Sciatic nerve (tissue), 2 donors: ENCODE data around the gene PSG4. TPM values are rescaled to one million over a fixed set of nuclear protein-coding genes. Genes with fewer than 3 reads are reported as not detected.
"Not testable (repeated sequence)": the region's sequence is repeated elsewhere in the genome, so short reads cannot be mapped to it uniquely, and the experiment has no call there.

Experiments used
- ATAC-seq: fragments of 200-7000 bp; cut with Tn5 transposase; one replicate; pipeline ENCODE4 v1.9.1; 2020; ENCODE audit warnings: mild to moderate bottlenecking, moderate library complexity
- DNase-seq: peaks from one replicate; pipeline ENCODE4 v3.0.0-alpha.2; 2020; ENCODE audit warnings: low spot score
- intact Hi-C: fragments of 100-400 bp; cut with DNase I; formaldehyde crosslinking; loops from one replicate; pipeline ENCODE4 v1.14.2; 2022
- total RNA-seq: library from RNA; stranded (reverse); fragmentation: NEBNext Ultra II Directional; extraction: Animal tissue kit (Norgen Biotek cat#: 25700); gene quantifications from one replicate; pipeline ENCODE4 v1.2.1, GENCODE V29; 2021
- donor health status: DM: no; HTN: no; CAD: no.
- donor health status: DM: no; HTN: no; CAD: no.

Gene PSG4
- total RNA-seq, 1 donor from 2014 or later = not detected

DNA sequence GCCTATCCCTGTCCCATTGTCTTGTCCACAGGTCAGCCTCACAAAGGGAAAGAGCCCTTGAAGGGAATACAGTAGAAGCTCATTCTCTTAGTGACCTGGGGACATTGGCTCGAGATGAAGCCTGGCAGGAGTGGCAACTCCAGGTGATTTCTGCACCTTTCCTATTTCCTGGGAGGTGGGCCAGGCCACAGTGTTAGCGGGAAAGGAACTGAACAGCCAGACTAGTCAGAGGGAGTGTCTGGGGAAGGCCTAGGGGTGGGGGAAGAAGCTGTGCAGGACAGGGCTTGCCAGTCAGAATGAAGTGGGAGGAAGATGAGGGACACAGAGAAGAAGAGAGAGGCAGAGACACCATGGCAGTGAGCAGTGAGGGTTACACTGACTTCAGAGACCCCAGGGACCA lies 3.5 kb downstream of the PSG4 start:
- ATAC-seq, intact Hi-C loops, DNase-seq: not testable (repeated sequence)

DNA sequence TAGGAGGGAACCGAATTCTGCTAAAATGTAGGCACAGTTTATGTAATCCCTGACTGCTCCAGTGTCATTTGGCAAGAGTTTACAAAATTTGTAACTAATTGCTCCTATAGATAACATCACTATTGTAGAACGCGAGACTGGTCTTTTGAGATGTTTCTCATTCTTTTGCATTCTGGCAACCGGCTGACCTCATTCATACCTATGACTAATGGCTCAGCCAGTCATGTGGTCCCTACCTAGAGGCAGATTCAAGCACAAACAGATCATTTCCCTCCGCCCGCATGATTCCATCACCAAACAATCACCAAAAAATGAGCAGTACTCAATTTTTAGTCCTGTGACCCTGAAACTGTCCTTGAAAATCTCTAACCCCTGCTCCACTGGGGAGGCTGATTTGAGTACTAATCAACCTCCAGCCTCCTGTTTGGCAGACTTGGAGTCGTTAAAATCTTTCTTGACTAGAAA lies 4.1 kb downstream of the PSG4 start:
- DNase-seq, ATAC-seq, intact Hi-C loops: not testable (repeated sequence)

DNA sequence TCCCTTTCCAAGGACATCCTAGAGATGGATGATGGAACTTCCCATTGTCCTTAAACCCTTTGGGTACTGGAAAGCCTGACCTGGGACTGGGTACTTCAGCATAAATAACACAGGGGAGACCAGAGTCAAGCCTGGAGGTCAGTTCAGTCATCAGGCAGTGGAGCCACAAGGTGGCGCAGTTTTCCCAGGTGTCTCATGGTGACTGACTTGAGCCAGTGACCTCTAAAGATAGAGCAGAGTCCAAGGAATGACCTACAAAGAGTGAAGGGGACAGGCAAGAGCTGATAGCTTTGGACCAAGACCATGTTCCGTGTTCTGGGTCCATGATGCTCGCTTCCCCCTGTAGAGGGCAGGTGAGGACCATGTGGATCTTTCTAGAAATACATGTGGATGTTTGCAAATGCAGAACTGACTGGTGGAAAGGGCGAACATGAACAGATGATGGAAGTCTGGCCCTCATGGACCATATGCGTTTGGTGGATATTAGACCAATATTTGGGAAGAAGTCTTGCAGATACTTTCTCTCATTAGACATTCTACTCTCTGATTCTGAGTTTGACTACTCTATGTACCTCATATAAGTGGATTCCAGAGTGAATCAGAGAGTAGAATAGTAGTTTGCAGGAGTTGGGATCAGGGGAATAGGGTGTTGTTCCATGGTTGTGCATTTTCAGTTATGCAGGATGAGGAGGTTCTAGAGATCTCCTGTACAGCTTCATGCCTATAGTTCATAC lies 6.6 kb downstream of the PSG4 start:
- ATAC-seq, intact Hi-C loops: not testable (repeated sequence)

DNA sequence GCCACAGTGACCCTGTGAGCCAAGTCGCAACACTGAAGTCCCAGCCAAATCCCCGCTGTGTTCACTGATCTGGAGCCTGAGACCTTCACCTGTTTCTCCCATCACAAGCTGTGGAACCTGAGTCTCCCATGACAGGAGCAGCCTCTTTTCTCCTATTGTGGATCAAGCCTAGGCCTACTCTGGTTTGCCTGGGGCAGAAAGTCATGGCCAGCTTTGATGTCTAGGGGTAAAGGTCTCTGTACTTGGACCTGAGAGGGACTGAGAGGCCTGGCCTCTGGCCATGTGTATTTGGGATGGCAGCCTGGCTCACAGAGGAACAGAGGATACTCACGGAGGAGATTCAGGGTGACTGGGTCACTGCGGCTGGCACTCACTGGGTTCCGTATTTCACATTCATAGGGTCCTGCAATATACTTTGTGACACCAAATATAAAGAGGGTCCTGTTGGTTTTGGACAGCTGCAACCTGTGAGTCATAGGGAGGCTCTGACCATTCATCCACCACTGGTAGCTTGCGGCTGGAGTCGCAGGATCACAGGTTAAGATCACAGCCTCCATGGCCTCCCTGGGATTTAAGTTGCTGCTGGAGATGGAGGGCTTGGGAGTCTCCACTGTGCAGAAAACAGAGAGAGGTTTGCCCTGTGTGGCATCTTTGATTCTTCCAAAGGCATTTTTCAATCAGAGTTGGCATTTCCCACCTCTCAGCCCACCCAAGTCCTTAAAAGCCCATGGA lies 7.6 kb downstream of the PSG4 start:
- DNase-seq, intact Hi-C loops, ATAC-seq: not testable (repeated sequence)

More for the DNA sequence above, 6.6 kb downstream of the PSG4 start:
- not testable (repeated sequence) for DNase-seq

GRCh38 chr19:43194397-43194796 lies 11.0 kb downstream of the PSG4 start:
- intact Hi-C loops, ATAC-seq, DNase-seq: not testable (repeated sequence)

DNA sequence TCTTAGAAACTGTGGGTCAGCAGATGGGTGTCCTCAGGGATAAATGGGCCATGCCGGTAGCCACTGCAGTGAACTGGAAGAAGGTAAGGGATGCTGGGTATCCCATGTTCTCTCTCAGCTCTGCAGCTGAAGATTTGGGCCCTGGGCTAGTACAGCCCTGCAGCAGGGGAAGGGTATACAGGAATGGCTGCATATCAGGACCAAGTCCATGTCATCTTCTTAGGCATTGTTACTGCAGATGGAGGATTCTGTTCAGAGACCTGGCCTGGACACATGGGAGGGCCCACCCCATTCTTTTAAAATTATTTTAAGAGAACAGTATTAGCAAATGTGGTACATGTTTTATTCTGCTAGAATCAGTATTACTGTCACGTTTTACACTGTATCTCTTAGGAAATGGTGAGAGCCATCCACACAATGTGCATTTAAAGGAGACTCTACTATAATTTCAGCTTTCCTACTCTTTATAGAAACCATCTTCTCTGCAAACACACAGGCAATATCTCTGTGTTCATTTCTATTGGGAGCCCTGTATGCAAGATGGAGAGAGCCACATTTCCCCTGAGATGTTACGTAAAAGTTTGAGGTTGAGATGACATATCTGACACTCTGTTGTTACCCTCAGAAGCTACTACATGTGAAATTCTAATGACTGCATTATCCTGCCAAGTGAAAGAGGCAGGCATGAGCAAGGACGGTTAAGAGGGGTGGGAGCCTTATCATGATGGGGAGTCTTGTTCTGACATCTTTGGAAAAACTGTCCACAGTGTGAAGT lies 12.9 kb downstream of the PSG4 start:
- ATAC-seq, intact Hi-C loops, DNase-seq: not testable (repeated sequence)

GRCh38 chr19:43188092-43188491 lies 17.3 kb downstream of the PSG4 start:
- DNase-seq, ATAC-seq, intact Hi-C loops: not testable (repeated sequence)

GRCh38 chr19:43186311-43186935 lies 19.0 kb downstream of the PSG4 start, which contains the start of gene PSG5:
Gene PSG5, minus strand, starts transcription at chr19:43186536. Its CDS starts 131 bp downstream, at chr19:43186405.
- DNase-seq, ATAC-seq, intact Hi-C loops: not testable (repeated sequence)

DNA sequence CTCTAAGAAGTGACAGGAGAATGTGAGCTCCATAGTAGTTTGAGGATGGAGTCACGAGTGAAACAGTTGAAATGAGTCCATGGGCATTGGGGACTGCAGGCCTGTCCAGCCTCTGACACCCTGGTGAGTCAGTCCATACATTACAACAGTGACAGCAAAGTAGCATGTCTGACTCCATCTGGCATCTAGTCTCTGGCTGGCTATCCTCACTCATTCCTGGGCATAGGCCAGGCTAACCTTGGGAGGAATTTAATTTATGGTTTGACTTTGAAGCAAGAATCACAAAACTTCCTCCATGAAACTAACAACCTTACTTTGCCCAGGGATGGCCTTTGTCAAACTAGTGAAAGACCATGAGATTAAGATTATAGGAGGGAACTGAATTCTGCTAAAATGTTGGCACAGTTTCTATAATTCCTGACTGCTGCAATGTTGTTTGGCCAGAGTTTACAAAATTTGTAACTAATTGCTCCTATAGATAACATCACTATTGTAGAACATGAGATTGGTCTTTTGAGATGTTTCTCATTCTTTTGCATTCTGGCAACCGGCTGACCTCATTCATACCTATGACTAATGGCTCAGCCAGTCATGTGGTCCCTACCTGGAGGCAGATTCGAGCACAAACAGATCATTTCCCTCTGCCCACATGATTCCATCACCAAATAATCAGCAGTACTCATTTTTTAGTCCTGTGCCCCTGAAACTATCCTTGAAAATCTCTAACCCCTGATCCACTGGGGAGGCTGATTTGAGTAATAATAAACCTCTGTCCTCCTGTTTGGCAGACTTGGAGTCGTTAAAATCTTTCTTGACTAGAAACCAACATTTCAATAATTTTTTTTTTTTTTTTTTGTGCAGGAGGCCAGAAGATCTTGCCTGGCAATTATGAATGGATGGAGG lies 23.3 kb downstream of the PSG4 start:
- intact Hi-C loops, DNase-seq, ATAC-seq: not testable (repeated sequence)

DNA sequence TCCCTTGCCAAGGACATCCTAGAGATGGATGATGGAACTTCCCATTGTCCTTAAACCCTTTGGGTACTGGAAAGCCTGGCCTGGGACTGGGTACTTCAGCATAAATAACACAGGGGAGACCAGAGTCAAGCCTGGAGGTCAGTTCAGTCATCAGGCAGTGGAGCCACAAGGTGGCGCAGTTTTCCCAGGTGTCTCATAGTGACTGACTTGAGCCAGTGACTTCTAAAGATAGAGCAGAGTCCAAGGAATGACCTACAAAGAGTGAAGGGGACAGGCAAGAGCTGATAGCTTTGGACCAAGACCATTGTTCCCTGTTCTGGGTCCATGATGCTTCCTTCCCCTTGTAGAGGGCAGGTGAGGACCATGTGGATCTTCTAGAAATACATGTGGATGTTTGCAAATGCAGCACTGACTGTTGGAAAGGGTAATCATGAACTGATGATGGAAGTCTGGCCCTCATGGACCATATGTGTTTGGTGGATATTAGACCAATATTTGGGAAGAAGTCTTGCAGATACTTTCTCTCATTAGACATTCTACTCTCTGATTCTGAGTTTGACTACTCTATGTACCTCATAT lies 25.8 kb downstream of the PSG4 start:
- DNase-seq, ATAC-seq, intact Hi-C loops: not testable (repeated sequence)

DNA sequence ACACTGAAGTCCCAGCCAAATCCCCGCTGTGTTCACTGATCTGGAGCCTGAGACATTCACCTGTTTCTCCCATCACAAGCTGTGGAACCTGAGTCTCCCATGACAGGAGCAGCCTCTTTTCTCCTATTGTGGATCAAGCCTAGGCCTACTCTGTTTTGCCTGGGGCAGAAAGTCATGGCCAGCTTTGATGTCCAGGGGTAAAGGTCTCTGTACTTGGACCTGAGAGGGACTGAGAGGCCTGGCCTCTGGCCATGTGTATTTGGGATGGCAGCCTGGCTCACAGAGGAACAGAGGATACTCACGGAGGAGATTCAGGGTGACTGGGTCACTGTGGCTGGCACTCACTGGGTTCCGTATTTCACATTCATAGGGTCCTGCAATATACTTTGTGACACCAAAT lies 26.9 kb downstream of the PSG4 start:
- intact Hi-C loops, ATAC-seq, DNase-seq: not testable (repeated sequence)

DNA sequence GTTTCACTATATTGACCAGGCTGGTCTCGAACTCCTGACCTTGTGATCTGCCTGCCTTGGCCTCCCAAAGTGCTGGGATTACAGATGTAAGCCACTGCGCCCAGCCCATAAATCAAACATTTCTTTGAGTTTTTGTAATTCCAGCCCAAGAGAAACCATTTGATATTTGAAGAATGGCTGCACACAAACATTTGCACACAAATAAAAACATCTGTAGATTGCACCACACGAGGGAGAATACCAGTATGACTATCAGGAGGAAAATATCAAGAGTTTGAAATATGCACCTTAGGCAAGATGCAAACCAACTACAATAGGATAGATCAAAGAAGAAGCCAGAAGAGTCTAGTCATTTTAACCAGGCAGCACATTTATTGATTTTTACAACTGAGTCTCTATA lies 39.5 kb downstream of the PSG4 start:
- not testable (repeated sequence) for ATAC-seq

GRCh38 chr19:43163135-43163534 lies 42.3 kb downstream of the PSG4 start:
- DNase-seq, ATAC-seq, intact Hi-C loops: not testable (repeated sequence)

More for the DNA sequence above, 39.5 kb downstream of the PSG4 start:
- intact Hi-C loops, DNase-seq: not testable (repeated sequence)

DNA sequence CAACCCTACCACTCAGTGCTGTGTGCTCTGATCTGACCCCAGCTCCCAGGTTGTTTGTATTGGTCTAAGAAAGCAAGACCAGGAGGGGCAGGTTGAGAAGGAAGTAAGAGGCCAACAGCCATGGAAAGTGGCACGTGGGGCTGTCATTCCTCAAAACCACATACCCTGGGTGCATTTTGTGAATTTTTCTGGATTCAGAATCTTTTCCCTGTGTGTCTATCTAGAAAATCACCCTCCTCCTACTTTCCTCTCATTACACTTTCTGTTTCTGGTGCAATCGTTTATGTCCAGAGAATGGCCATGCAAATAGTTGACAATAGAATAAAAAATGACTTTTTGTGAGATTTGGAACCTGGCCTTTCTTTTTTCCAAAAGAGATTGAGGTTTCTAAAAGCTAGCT lies 43.2 kb downstream of the PSG4 start:
- intact Hi-C loops, DNase-seq, ATAC-seq: not testable (repeated sequence)

- intact Hi-C loops = no loop called here
- ATAC-seq (no peak), DNase-seq (no peak)
These were observed 53.2 kb downstream of the PSG4 start for GRCh38 chr19:43152214-43152613.

DNA sequence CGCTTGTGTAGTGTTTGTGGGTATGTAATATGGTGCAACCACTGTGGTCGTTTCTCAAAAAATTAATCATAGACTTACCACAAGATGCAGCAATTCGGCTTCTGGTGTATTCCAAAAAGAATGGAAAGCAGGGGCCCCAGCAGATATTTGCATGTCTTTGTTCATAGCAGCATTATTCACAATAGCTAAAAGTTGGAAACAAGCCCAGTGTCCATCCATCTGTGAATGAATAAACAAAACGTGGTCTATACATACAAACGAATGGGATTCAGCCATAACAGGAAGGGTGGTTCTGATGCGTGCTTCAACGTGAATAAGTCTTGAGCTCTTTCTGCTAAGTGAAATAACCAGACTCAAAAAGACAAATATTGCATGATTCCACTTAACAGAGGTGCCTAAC lies 55.6 kb downstream of the PSG4 start:
- DNase-seq, ATAC-seq, intact Hi-C loops: not testable (repeated sequence)

DNA sequence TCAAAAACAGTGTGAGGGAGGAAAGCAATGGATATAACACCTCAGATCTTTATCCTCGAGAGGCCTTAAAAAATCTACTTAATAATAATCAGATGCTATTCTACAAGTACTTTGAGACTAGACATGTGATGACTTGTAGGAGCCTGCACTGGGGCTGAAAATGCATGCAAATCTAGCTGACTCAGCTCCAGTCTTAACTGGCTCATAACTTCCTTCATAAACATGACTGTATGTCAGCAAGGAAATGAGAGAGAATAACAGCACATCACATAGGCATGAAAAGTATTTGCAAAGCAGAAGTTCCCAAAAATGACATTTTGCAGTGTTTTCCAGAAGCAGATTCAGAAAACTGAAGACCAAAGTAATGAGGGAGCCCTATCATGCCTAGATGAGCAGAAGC lies 57.2 kb downstream of the PSG4 start:
- ATAC-seq = no peak
- no peak for DNase-seq
- intact Hi-C loops = no loop called here
